ENCODE measurements around the gene PSMB10. TPM values are rescaled to one million over a fixed set of nuclear protein-coding genes. Genes with fewer than 3 reads are reported as not detected.

Gene PSMB10
- total and polyA plus RNA-seq, 8 donors = 22.8 to 205 (median 73.7) TPM

GRCh38 chr16:67892899-67893742, 43.5 kb downstream of the PSMB10 start, which contains the start of gene PSKH1:
Gene PSKH1, plus strand, starts transcription at chr16:67893254. Its CDS starts 15,496 bp downstream, at chr16:67908750.
- no peaks in the 10 kb centered on the region for H3K36me3 ChIP-seq
- H3K4me3 ChIP-seq = peak within 1 kb of the TSS; percentile 73 to 99 (median 79)
- TF ChIP-seq CTCF (IDR thresholded peaks at IDR 0.05) (no peak), POLR2AphosphoS5 (IDR thresholded peaks at IDR 0.05) (peak in 2 of 3 donors; percentile 67 to 75)
- DNase-seq = peak; percentile 98 to 99
- H3K9me3 ChIP-seq = no peaks in the 10 kb centered on the region
- no peaks in the 10 kb centered on the region for H3K27me3 ChIP-seq
- intact Hi-C loops (cut with DNase I; ENCODE audit: low total_unique reads) = no loop called here
- 0 to 1% (median 1%) methylated on average over 21 to 90 of the region's 90 CpGs for WGBS, 5 donors
- peak within 1 kb of the TSS; percentile 94 to 99 (median 95) for H3K27ac ChIP-seq
- peaks cover 20 to 55% (median 48%) of the 10 kb centered on the region in 4 donors for H3K4me1 ChIP-seq

- H3K27ac ChIP-seq = peak overlapping the region in 4 of 5 donors; percentile 94 to 99 (median 94)
- H3K27me3 ChIP-seq = no peaks in the 10 kb centered on the region
- no peaks in the 10 kb centered on the region for H3K9me3 ChIP-seq
- peaks cover 20 to 48% (median 41%) of the 10 kb centered on the region in 4 donors for H3K4me1 ChIP-seq
- intact Hi-C loops (cut with DNase I; ENCODE audit: low total_unique reads) = no loop called here
- peak overlapping the region; percentile 73 to 99 (median 79) for H3K4me3 ChIP-seq
- no peaks in the 10 kb centered on the region for H3K36me3 ChIP-seq
- DNase-seq = no peak
- 50 to 71% (median 66%) methylated on average over 5 of the region's 5 CpGs for WGBS, 5 donors
- TF ChIP-seq POLR2AphosphoS5 (IDR thresholded peaks at IDR 0.05) (no peak), POLR2A (IDR thresholded peaks at IDR 0.05) (no peak), EP300 (IDR thresholded peaks at IDR 0.05) (no peak), CTCF (IDR thresholded peaks at IDR 0.05) (no peak)
Observed at GRCh38 chr16:67892375-67892774, 44.3 kb downstream of the PSMB10 start.

GRCh38 chr16:67888331-67888730, 48.3 kb downstream of the PSMB10 start:
- H3K4me1 ChIP-seq = peaks cover 12 to 28% (median 20%) of the 10 kb centered on the region in 4 donors
- H3K27ac ChIP-seq = no peak overlapping the region
- H3K9me3 ChIP-seq = no peaks in the 10 kb centered on the region
- H3K36me3 ChIP-seq = peaks cover 11 to 39% (median 31%) of the 10 kb centered on the region in 4 donors
- H3K27me3 ChIP-seq = no peaks in the 10 kb centered on the region
- TF ChIP-seq POLR2A (IDR thresholded peaks at IDR 0.05) (no peak), CTCF (IDR thresholded peaks at IDR 0.05) (no peak), EP300 (IDR thresholded peaks at IDR 0.05) (no peak), POLR2AphosphoS5 (IDR thresholded peaks at IDR 0.05) (no peak)
- intact Hi-C loops (cut with DNase I; ENCODE audit: low total_unique reads) = no loop called here
- H3K4me3 ChIP-seq = no peak overlapping the region
- no peak for DNase-seq
- WGBS, 5 donors = 83 to 91% (median 84%) methylated on average over 3 of the region's 3 CpGs

- intact Hi-C loops (cut with DNase I; ENCODE audit: low total_unique reads) = no loop called here
- Histone ChIP-seq H3K27me3 (no peaks in the 10 kb centered on the region), H3K27ac (no peak overlapping the region), H3K4me3 (no peak overlapping the region), H3K9me3 (no peaks in the 10 kb centered on the region), H3K36me3 (peaks cover 30 to 58% (median 50%) of the 10 kb centered on the region in 4 donors), H3K4me1 (peaks cover 12 to 27% (median 15%) of the 10 kb centered on the region in 4 donors)
- DNase-seq = no peak
- 83 to 98% (median 95%) methylated on average over 5 of the region's 5 CpGs for WGBS, 5 donors
- TF ChIP-seq POLR2A (IDR thresholded peaks at IDR 0.05) (no peak), POLR2AphosphoS5 (IDR thresholded peaks at IDR 0.05) (no peak), EP300 (IDR thresholded peaks at IDR 0.05) (no peak), CTCF (IDR thresholded peaks at IDR 0.05) (no peak)
Observed at GRCh38 chr16:67886387-67886786, 50.3 kb downstream of the PSMB10 start.
